Measurements from ENCODE around the gene KSR2.

Gene KSR2

DNA sequence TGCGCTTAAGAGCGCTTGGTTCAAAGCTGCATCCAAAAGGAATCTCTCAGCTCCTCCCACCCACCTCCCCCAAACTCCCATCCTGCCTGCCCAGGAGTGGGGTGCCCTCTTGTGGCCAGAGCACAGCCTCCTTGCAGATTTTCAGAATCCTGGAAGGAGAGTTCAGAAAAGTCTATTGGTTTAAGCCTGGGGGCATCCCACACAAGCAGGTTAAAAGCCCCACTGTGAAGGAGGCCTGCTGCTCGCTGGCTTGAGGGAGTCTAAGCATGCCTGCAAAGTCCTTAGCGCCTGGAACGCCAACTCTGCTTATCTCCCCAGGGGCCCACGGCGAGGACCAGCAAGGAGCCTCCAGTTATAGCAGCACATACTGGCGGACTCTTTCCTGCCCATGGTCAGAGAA, 297.1 kb downstream of the KSR2 start:
- TF ChIP-seq, protein P1, sequence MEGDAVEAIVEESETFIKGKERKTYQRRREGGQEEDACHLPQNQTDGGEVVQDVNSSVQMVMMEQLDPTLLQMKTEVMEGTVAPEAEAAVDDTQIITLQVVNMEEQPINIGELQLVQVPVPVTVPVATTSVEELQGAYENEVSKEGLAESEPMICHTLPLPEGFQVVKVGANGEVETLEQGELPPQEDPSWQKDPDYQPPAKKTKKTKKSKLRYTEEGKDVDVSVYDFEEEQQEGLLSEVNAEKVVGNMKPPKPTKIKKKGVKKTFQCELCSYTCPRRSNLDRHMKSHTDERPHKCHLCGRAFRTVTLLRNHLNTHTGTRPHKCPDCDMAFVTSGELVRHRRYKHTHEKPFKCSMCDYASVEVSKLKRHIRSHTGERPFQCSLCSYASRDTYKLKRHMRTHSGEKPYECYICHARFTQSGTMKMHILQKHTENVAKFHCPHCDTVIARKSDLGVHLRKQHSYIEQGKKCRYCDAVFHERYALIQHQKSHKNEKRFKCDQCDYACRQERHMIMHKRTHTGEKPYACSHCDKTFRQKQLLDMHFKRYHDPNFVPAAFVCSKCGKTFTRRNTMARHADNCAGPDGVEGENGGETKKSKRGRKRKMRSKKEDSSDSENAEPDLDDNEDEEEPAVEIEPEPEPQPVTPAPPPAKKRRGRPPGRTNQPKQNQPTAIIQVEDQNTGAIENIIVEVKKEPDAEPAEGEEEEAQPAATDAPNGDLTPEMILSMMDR (IDR thresholded peaks at IDR 0.05; ENCODE audit: borderline replicate concordance, control extremely low read depth, extremely low read depth, insufficient read depth, missing control alignments), result peak; percentile 38
- in situ Hi-C loops (cut with MboI; ENCODE audit: low sequenced_read_pairs, unreplicated experiment), result no loop called here
- DNase-seq (ENCODE audit: low spot score), result peak; percentile 41

GRCh38 chr12:117664169-117664568, 304.6 kb downstream of the KSR2 start:
- TF ChIP-seq, protein P1 (IDR thresholded peaks at IDR 0.05; ENCODE audit: borderline replicate concordance, control extremely low read depth, extremely low read depth, insufficient read depth, missing control alignments), result no peak
- in situ Hi-C loops (cut with MboI; ENCODE audit: low sequenced_read_pairs, unreplicated experiment), result no loop called here
- DNase-seq (ENCODE audit: low spot score), result no peak

GRCh38 chr12:117662620-117663395, 306.0 kb downstream of the KSR2 start:
- no peak for DNase-seq (ENCODE audit: low spot score)
- TF ChIP-seq, protein P1 (IDR thresholded peaks at IDR 0.05; ENCODE audit: borderline replicate concordance, control extremely low read depth, extremely low read depth, insufficient read depth, missing control alignments), result no peak
- in situ Hi-C loops (cut with MboI; ENCODE audit: low sequenced_read_pairs, unreplicated experiment), result no loop called here

DNA sequence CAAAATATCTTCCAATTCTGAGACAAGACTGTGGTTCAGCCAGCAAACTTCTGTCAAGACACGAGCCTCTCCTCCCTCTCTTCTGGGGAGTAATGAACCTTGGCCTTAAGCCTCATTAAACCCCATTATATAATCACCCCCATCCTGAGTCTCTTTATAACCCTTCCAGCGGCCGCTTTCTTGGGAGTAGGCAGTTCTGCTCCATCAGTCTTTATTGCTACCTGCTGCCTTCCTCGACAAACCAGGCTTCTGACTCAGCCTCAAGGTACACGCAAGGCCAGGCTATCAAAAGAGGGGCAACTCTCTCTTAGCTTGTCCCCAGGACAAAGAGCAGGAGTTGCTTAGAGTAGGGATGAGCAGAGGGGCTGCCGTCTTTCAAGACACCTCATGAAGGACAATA, 306.6 kb downstream of the KSR2 start:
- in situ Hi-C loops (cut with MboI; ENCODE audit: low sequenced_read_pairs, unreplicated experiment), result no loop called here
- TF ChIP-seq, protein P1 (IDR thresholded peaks at IDR 0.05; ENCODE audit: borderline replicate concordance, control extremely low read depth, extremely low read depth, insufficient read depth, missing control alignments), result no peak
- no peak for DNase-seq (ENCODE audit: low spot score)

DNA sequence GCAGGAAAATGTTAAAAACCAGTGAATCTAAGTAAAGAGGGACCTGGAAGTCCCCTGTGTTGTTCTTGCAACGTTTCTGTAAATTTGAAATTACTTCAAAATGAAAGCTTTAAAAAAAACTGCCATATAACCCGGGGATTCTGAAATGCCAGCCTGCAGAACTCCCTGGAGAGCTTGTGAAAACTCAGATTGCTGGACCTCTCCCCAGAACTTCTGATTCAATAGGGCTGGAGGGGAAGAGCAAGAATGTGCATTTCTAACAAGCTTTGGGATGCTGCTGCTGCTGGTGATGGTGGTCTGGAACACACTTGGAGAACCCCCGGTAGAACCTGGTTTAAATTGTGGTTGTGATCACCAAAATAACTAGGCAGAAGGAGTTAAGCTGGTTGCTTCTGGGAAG, 307.3 kb downstream of the KSR2 start:
- in situ Hi-C loops (cut with MboI; ENCODE audit: low sequenced_read_pairs, unreplicated experiment), result no loop called here
- TF ChIP-seq, protein P1 (IDR thresholded peaks at IDR 0.05; ENCODE audit: borderline replicate concordance, control extremely low read depth, extremely low read depth, insufficient read depth, missing control alignments), result no peak
- DNase-seq (ENCODE audit: low spot score), result no peak

- DNase-seq (ENCODE audit: low spot score), result no peak
- in situ Hi-C loops (cut with MboI; ENCODE audit: low sequenced_read_pairs, unreplicated experiment), result no loop called here
- TF ChIP-seq, protein P1 (IDR thresholded peaks at IDR 0.05; ENCODE audit: borderline replicate concordance, control extremely low read depth, extremely low read depth, insufficient read depth, missing control alignments), result no peak
Observed at GRCh38 chr12:117660896-117661295, 307.9 kb downstream of the KSR2 start.
